Measurements from ENCODE around the gene USF2.

USF2 gene

GRCh38 chr19:35265126-35265899 lies 3.4 kb upstream of the USF2 start:
- no peak for DNase-seq

GRCh38 chr19:35265900-35266519 lies 2.8 kb upstream of the USF2 start:
- no peak for DNase-seq

- no peak for DNase-seq
Observed at GRCh38 chr19:35266520-35267352, 2.0 kb upstream of the USF2 start.

GRCh38 chr19:35267353-35267817 lies 1.4 kb upstream of the USF2 start:
- peak in 13 of 56 donors; percentile 28 to 66 (median 51) for DNase-seq

- DNase-seq = peak in 39 of 56 donors; percentile 31 to 78 (median 58)
Observed at GRCh38 chr19:35267818-35268535, 785 bp upstream of the USF2 start.

GRCh38 chr19:35269438-35270117 lies 816 bp downstream of the USF2 start:
- peak in 55 of 56 donors; percentile 29 to 91 (median 71) for DNase-seq

GRCh38 chr19:35270381-35270811 lies 1.6 kb downstream of the USF2 start:
- no peak for DNase-seq

- DNase-seq = no peak
Observed at GRCh38 chr19:35271546-35271945, 2.8 kb downstream of the USF2 start.

- DNase-seq = peak in 9 of 56 donors; percentile 16 to 53 (median 29)
Observed at GRCh38 chr19:35272122-35272719, 3.5 kb downstream of the USF2 start.

GRCh38 chr19:35272954-35273649 lies 4.3 kb downstream of the USF2 start:
- no peak for DNase-seq

GRCh38 chr19:35273686-35274259 lies 5.0 kb downstream of the USF2 start:
- DNase-seq = peak in 1 of 56 donors; percentile 20

GRCh38 chr19:35274323-35274722 lies 5.6 kb downstream of the USF2 start:
- no peak for DNase-seq

- DNase-seq = no peak
Observed at GRCh38 chr19:35276706-35277281, 8.0 kb downstream of the USF2 start.

GRCh38 chr19:35278578-35279284 lies 10.0 kb downstream of the USF2 start:
- no peak for DNase-seq

- DNase-seq = no peak
Observed at GRCh38 chr19:35279374-35279773, 10.6 kb downstream of the USF2 start.

- no peak for DNase-seq
Observed at GRCh38 chr19:35279985-35280821, 11.4 kb downstream of the USF2 start.

GRCh38 chr19:35281303-35281702 lies 12.5 kb downstream of the USF2 start:
- no peak for DNase-seq

Data from amygdala (tissue), 56 donors.